Bronchial epithelial cell (primary cell): ENCODE results near the gene DYSF. TPM values are rescaled to one million over a fixed set of nuclear protein-coding genes. Genes with fewer than 3 reads are reported as not detected.

ENCODE experiments used
- DNase-seq: peaks from one replicate; pipeline ENCODE4 v3.0.0-alpha.2; 2010; ENCODE audit warnings: low read depth
- FAIRE-seq: peaks from 2 replicates; lab custom pipeline; 2011; peaks lifted over from hg19 to GRCh38; lab: Jason Lieb, UNC
- H3K27me3 ChIP-seq: 2 replicates; pipeline ENCODE4 v1.5.1; 2011; ENCODE audit warnings: low read length; ENCODE audit not compliant: control insufficient read depth, insufficient read depth
- H3K36me3 ChIP-seq: 2 replicates; pipeline ENCODE4 v1.5.1; 2011; ENCODE audit warnings: low read length; ENCODE audit not compliant: control insufficient read depth, insufficient read depth
- H3K4me3 ChIP-seq: 2 replicates; pipeline ENCODE4 v1.5.1; 2011; ENCODE audit warnings: mild to moderate bottlenecking, low read depth, low read length, control low read depth
- total RNA-seq: library from RNA; depleted of rRNA; stranded (reverse); fragments of >200 nt; gene quantifications from 2 replicates; pipeline ENCODE4 v1.2.1, GENCODE V29; 2014
- TF ChIP-seq, protein P1 (sequence below): IDR thresholded peaks from 2 replicates; pipeline ENCODE4 v1.5.1; 2011; ENCODE audit warnings: mild to moderate bottlenecking, moderate library complexity, low read length, control low read depth, inconsistent platforms; ENCODE audit not compliant: insufficient read depth, severe bottlenecking

The DYSF gene
- total RNA-seq, 1 donor from 2014 or later, result under 0.01 TPM

GRCh38 chr2:71674158-71674851 is 220.9 kb downstream of the DYSF start:
- no peaks in the 10 kb centered on the region for H3K27me3 ChIP-seq
- no peak for DNase-seq
- H3K4me3 ChIP-seq, result no peak overlapping the region
- TF ChIP-seq, protein P1, sequence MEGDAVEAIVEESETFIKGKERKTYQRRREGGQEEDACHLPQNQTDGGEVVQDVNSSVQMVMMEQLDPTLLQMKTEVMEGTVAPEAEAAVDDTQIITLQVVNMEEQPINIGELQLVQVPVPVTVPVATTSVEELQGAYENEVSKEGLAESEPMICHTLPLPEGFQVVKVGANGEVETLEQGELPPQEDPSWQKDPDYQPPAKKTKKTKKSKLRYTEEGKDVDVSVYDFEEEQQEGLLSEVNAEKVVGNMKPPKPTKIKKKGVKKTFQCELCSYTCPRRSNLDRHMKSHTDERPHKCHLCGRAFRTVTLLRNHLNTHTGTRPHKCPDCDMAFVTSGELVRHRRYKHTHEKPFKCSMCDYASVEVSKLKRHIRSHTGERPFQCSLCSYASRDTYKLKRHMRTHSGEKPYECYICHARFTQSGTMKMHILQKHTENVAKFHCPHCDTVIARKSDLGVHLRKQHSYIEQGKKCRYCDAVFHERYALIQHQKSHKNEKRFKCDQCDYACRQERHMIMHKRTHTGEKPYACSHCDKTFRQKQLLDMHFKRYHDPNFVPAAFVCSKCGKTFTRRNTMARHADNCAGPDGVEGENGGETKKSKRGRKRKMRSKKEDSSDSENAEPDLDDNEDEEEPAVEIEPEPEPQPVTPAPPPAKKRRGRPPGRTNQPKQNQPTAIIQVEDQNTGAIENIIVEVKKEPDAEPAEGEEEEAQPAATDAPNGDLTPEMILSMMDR, result no peak
- no peaks in the 10 kb centered on the region for H3K36me3 ChIP-seq
- FAIRE-seq, result peak; percentile 60

DNA sequence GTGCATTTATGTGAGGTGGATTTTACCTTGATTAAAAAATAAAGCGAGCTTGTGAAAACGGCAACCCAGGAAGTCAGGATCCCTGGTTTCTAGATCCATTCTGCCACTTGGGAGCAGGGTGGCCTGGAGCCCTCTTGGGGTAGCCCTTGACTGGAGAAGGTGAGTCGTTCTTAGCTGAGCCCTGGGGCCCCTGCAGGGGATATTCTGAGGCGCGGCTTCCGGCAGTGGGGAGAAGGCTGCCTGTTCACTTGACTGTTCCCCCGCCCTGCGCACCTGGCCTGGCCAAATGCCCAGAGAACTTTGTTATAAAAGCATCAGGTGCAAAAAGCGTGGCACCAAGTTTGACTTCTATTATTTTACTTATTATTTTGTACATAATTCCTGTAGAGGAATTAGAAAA is 221.9 kb downstream of the DYSF start:
- Histone ChIP-seq H3K36me3 (no peaks in the 10 kb centered on the region), H3K4me3 (no peak overlapping the region), H3K27me3 (no peaks in the 10 kb centered on the region)
- no peak for FAIRE-seq
- DNase-seq, result peak; percentile 68
- TF ChIP-seq, protein P1, result no peak

DNA sequence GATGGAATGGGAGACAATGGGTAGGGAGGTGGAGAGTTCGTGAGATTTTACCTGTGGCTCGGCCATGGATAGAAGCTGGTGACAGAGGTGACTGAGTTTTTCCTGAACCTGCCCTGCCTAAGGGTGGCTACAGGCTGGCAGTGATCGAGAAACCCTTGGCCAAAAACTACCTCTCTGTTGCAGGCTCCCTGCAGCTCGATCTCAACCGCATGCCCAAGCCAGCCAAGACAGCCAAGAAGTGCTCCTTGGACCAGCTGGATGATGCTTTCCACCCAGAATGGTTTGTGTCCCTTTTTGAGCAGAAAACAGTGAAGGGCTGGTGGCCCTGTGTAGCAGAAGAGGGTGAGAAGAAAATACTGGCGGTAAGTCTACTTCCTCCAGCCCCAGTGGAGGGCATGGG is 225.5 kb downstream of the DYSF start:
- no peak overlapping the region for H3K4me3 ChIP-seq
- TF ChIP-seq, protein P1, result no peak
- DNase-seq, result no peak
- no peak for FAIRE-seq
- H3K27me3 ChIP-seq, result no peaks in the 10 kb centered on the region
- no peaks in the 10 kb centered on the region for H3K36me3 ChIP-seq

- DNase-seq (no peak), FAIRE-seq (no peak)
Observed at GRCh38 chr2:71679491-71679890, 226.1 kb downstream of the DYSF start.

GRCh38 chr2:71680925-71681324 is 227.6 kb downstream of the DYSF start:
- FAIRE-seq (no peak), DNase-seq (no peak)
- Histone ChIP-seq H3K27me3 (no peaks in the 10 kb centered on the region), H3K36me3 (no peaks in the 10 kb centered on the region), H3K4me3 (no peak overlapping the region)
- TF ChIP-seq, protein P1, result no peak

More at GRCh38 chr2:71679491-71679890, 226.1 kb downstream of the DYSF start:
- H3K27me3 ChIP-seq, result no peaks in the 10 kb centered on the region
- H3K4me3 ChIP-seq, result no peak overlapping the region
- H3K36me3 ChIP-seq, result no peaks in the 10 kb centered on the region
- TF ChIP-seq, protein P1, result no peak

DNA sequence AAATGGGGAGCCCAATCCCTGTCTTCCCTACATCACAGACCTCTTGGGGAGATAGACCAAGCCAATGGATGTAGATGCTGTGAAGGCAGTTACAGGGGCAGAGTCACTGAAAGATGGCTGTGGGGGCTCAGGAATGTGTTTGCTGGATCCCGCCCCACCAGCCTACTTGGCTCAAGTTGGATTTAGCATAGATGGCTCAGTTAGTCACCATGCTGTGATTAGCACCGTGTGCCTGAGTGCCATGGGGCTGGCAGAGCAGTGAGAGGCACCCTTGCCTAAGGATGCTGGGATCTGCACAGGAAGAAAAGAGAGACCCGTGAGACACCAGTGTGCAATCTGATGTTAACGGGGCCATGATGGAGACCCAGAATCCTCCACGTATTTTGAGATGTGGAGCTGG is 228.3 kb downstream of the DYSF start:
- FAIRE-seq (peak; percentile 84), DNase-seq (no peak)
- TF ChIP-seq, protein P1, result no peak

More for the DNA sequence above, 228.3 kb downstream of the DYSF start:
- H3K4me3 ChIP-seq, result no peak overlapping the region
- no peaks in the 10 kb centered on the region for H3K27me3 ChIP-seq
- H3K36me3 ChIP-seq, result no peaks in the 10 kb centered on the region
